IPS-11a (cell line): Measurements from ENCODE around the gene HLA-F.
A peak's percentile ranks its signal among the peaks of the same experiment; 100 is the strongest.

Experiments used
- H3K4me3 ChIP-seq: one replicate; pipeline ENCODE4 v1.5.1; 2013; ENCODE audit warnings: low read depth, low read length, control low read depth

HLA-F gene

DNA sequence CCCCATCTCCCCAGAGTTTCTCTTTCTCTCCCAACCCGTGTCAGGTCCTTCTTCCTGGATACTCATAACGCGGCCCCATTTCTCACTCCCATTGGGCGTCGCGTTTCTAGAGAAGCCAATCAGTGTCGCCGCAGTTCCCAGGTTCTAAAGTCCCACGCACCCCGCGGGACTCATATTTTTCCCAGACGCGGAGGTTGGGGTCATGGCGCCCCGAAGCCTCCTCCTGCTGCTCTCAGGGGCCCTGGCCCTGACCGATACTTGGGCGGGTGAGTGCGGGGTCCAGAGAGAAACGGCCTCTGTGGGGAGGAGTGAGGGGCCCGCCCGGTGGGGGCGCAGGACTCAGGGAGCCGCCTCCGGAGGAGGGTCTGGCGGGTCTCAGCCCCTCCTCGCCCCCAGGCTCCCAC, at the start of gene HLA-F:
TSS of gene HLA-F (plus strand) at position 173 of the 404 bp plus-strand sequence. CDS start at position 203, 30 bp downstream.
- H3K4me3 ChIP-seq, result peak within 1 kb of the TSS; percentile 61

DNA sequence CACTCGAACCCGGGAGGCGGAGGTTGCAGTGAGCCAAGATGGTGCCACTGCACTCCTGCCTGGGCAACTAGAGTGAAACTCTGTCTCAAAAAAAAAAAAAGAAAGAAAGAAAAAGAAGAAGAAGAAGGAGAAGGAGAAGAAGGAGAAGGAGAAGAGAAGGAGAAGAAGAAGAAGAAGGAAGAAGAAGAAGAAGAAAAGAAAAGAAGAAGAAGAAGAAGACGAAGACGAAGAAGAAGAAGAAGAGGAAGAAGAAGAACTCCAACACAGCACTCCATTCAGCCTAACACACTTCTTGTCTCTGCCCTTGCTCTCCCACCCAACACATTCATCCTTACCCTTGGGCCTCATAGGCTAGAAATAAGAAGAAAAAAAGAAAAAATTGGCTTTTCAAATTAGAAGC, 49.2 kb upstream of the HLA-F start:
- no peak overlapping the region for H3K4me3 ChIP-seq

- H3K4me3 ChIP-seq, result no peak overlapping the region
These were observed 47.7 kb upstream of the HLA-F start for GRCh38 chr6:29675561-29675960.

DNA sequence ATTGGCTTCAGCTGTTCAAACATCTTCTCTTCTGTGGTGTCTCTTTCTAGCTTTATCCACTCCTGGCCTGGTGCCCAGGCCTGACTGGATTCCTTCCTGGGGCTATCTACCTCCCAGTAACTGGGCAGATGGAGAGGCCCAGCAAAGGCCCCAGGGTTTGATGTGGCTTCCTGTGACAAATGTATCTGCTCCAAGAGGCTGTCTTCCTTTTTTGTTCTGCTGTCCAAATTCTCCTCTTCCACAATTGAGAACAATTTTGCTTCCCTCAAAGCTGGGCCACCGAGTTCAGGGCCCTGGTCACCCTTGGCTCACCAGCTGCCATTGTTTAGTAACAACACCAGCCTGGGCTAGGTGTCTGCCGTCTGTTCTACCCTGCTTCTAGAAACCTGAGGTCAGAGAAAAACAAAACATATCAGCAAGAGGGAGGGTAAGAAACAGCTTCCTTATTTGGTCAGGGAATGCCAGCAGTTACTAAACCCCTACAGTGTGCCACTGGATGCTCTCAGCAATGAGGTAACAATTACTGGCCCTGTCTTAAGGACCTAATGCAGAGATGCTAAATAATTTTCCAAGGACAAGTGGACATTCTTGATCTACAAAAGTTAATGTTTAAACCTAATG, 46.1 kb upstream of the HLA-F start:
- H3K4me3 ChIP-seq, result no peak overlapping the region

GRCh38 chr6:29678114-29678513, 45.1 kb upstream of the HLA-F start:
- H3K4me3 ChIP-seq, result no peak overlapping the region

DNA sequence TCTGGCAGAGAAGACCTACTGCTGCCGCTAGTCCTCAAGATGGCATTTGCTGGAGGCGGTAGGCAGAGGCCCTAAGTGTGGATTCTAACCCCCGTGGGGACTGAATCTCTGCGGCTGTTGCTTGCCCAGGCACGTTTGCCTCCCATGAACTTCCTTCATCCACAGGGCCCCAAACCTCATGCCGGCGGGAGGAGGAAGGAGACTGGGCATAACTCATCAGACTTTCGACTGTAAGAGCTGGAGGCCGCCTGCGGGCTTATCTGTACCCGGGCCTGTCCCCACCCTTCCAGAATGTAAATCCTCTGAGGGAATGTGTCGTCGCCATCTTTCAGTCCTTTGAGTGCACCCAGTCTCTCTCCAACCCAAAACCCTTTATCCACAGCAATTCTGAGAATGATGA, 43.3 kb upstream of the HLA-F start:
- H3K4me3 ChIP-seq, result no peak overlapping the region

DNA sequence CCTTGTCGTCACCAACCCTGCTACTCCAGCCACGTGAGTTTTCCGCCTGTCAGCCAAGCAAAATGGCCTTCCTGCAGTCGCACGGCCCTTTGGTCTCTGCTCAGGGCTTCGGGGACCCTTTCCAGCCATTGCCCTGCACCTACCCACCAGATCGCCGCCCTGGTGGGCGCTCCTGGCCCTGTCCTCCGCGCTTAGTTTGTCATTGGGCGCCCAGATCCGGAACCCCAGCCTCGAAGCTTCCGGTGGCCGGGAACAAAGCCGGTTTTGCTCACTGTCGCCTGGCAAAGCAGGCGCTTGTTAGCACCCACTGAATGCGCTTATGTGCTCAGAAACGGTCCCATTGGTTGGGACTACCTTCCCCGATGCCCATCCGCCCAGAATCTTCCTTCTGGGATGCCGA, 42.8 kb upstream of the HLA-F start:
- H3K4me3 ChIP-seq, result no peak overlapping the region

DNA sequence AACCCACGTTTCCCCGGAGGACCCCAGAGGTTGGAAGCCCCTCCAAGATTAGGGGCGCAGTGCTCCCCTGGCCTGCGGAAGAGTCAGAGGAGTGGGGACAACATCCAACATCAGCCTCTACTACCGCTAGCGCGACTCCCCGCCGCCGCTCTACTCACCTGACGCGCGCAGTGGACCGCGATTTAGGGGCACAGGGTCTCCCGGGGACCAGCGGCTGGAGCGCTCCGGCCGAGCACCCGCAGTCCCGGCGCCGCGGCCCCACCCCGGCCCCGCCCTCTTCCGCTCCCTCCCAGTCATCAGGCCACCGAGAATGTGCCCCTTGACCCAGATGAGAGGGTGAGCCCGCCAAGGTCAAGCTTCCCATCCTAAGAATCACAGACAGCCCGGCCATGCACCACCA, 42.3 kb upstream of the HLA-F start, which contains the start of gene ZFP57:
TSS of gene ZFP57 (minus strand) at position 249 of the 400 bp plus-strand sequence. CDS start 4,149 bp downstream, outside the sequence.
- no peak within 1 kb of the TSS for H3K4me3 ChIP-seq

GRCh38 chr6:29681811-29682210, 41.4 kb upstream of the HLA-F start:
- no peak overlapping the region for H3K4me3 ChIP-seq

DNA sequence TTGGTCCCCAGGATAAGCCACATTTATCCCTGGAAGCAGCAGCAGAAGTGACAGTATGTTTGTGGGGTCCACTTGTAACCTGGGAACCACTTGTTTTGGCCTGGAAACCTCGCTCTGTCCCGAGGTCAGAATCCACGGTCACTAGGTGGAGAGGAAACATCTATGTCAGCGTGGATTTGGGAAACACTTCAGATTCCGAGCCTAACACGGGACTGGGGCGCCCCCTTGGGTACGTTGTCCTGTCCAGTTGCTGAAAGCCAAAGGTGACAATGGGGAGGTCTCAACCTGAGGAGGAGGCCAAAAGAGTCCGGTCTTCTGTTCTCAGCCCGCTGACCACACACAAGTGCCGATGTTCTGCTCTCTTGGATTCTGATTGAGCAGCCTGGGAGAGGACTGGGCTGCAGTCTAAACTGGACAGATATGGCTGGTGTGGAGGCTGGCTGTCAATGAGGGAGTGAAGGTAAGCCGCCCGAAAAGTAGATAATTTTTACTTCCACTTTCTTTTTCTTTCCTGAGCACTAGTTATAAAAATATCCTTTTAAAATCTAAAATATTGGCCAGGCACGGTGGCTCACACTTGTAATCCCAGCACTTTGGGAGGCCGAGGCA, 37.4 kb upstream of the HLA-F start:
- no peak overlapping the region for H3K4me3 ChIP-seq

DNA sequence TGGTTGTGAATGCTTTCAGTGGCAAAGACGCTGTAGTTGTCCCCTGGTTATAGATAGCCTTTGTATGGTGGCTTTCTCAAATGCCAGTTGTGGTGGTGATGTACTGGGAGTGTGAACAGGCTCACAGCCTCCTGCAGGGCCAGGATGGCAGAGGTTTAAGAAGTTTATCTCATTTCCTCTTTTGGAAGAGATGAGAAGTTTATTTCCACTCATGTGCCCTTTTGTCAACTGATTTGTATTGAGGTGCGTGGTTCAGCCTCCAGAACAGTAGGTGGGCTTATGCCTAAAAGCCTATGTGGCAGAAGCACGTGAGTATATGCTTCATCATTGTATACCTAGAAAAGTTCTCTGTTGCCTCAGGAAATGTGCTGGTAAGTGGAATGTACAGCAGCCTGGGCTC, 28.6 kb upstream of the HLA-F start:
- no peak overlapping the region for H3K4me3 ChIP-seq

GRCh38 chr6:29696147-29697125, 26.8 kb upstream of the HLA-F start:
- H3K4me3 ChIP-seq, result no peak overlapping the region

DNA sequence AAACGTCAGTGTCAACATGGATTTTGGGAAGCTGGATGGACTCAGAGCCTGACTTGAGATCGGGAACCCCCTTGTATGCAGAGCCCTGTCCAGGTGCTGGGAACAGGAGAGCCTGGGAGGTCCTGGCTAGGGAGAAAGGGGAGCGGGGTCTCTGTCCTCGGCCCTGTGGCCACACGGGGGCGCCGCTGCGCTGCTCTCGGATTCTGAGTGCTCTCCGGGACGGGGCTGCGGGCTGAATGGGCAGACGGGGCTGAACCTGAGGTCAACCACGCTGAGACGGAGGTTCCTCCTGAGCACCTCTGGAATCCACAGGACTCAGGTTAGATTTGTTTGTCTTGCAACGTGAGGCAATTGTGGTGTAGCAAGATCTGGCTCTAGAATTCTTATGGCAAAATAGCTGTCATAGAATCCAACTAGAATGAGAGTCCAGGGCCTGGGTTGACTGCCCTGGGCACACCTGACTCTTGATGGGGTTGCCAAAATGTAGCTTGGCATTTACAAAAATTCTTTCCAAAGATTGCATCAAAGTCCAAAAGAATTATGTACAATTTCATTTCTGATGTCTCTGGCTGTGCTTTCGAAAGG, 20.6 kb upstream of the HLA-F start:
- H3K4me3 ChIP-seq, result no peak overlapping the region

GRCh38 chr6:29705389-29706231, 17.6 kb upstream of the HLA-F start:
- H3K4me3 ChIP-seq, result no peak overlapping the region

DNA sequence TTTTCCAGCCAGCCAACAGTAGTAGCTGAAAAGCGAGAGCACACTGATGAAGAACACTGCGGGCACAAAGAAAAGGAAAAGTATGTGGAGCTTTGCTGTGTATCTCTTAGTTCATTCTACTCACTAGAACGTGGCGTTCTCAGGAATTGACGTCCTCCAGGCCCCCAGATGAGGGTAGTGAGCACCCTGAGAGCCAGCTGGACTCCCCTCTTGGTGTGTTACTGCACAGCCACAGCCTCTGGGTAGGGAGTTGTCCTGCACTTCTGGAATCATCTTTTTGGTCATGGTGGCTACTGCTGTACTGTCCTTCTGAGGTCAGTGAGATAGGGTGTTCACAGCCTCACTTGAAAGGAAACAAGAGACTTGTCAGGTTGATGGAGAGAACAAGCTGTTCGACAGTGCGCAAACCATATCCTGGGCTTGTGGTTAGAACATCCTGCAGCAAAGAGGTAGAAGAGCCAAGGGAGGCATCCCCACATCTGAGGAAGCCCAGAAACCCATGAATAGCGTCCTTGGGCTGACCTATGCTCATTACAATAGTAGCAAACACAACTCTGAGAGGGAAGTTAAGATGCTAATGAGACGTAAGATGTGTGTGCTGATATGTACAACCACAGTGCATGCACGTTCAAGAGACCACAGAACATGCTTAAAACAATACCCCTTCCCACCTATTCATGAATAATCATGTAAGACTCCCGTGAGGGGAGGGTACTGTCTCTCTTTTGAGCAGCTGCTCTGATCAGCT, 14.6 kb upstream of the HLA-F start:
- H3K4me3 ChIP-seq, result no peak overlapping the region

- no peak overlapping the region for H3K4me3 ChIP-seq
These were observed 14.0 kb upstream of the HLA-F start for GRCh38 chr6:29709188-29709587.

- H3K4me3 ChIP-seq, result no peak overlapping the region
These were observed 12.8 kb upstream of the HLA-F start for GRCh38 chr6:29710281-29710941.

GRCh38 chr6:29720863-29721262, 2.4 kb upstream of the HLA-F start:
- H3K4me3 ChIP-seq, result no peak overlapping the region
